Naive thymus-derived CD8-positive, alpha-beta T cell (primary cell): ENCODE results near the gene NUP85. TPM values are rescaled to one million over a fixed set of nuclear protein-coding genes. Genes with fewer than 3 reads are reported as not detected.
"Not testable (repeated sequence)": the region's sequence is repeated elsewhere in the genome, so short reads cannot be mapped to it uniquely, and the experiment has no call there.

Experiments used
- ATAC-seq, 2 donors: fragments of 150-1000 bp; cut with Tn5 transposase in 1 of 2; sonication (Bioruptor Pico), chemical (Tn5 transposase) in 1 of 2; 1 replicate in 1 of 2; 2 replicates in 1 of 2; pipeline ENCODE4 v1.10.0; 2021; ENCODE audit warnings: mild to moderate bottlenecking in 2 of 2, moderate library complexity in 2 of 2
- POLR2A ChIA-PET: fragments of 350-600 bp; sonication (Branson Sonifier 250); formaldehyde crosslinking; loops from one replicate; lab custom pipeline; 2021; ENCODE audit warnings: antibody characterized with exemption; lab: Charles Lee
- DNase-seq, 10 donors: peaks; one replicate each; pipeline versions ENCODE4 v3.0.0 to v3.0.0-alpha.2; 2020 to 2022
- H3K27ac Mint-ChIP-seq, 10 donors: one replicate each; pipeline ENCODE4 v1.8.0; 2020 to 2022; ENCODE audit warnings: mild to moderate bottlenecking in 10 of 10, mixed read lengths in 10 of 10, moderate library complexity in 4 of 10, inconsistent platforms in 1 of 10
- H3K27me3 Mint-ChIP-seq, 5 donors: one replicate each; pipeline ENCODE4 v1.8.0; 2021 to 2022; ENCODE audit warnings: mixed read lengths in 5 of 5
- H3K36me3 Mint-ChIP-seq, 3 donors: one replicate each; pipeline ENCODE4 v1.8.0; 2020 to 2022; ENCODE audit warnings: mixed read lengths in 3 of 3, mild to moderate bottlenecking in 2 of 3, inconsistent platforms in 1 of 3
- H3K4me1 Mint-ChIP-seq, 4 donors: one replicate each; pipeline ENCODE4 v1.8.0; 2021 to 2022; ENCODE audit warnings: mixed read lengths in 4 of 4
- H3K4me3 Mint-ChIP-seq, 10 donors: one replicate each; pipeline ENCODE4 v1.8.0; 2020 to 2022; ENCODE audit warnings: mild to moderate bottlenecking in 10 of 10, mixed read lengths in 10 of 10, moderate library complexity in 6 of 10, inconsistent platforms in 1 of 10
- H3K9me3 Mint-ChIP-seq, 9 donors: one replicate each; pipeline ENCODE4 v1.8.0; 2020 to 2022; ENCODE audit warnings: mixed read lengths in 9 of 9, mild to moderate bottlenecking in 3 of 9, inconsistent platforms in 1 of 9, moderate library complexity in 1 of 9
- polyA plus RNA-seq, 3 donors: library from polyadenylated mRNA; unstranded; fragments of 300-500 nt; fragmentation: Illumina TruSeq; gene quantifications; one replicate each; pipeline ENCODE4 v1.2.3, GENCODE V29; 2021
- total RNA-seq, 8 experiments: library from RNA in 2 of 8; stranded (reverse) in 2 of 8; gene quantifications; one replicate each; pipeline ENCODE4 v1.2.3 and lab custom pipeline; 2021 to 2026

The NUP85 gene
- total and polyA plus RNA-seq, 5 experiments from 2014 or later, result 17.3 to 155 (median 39.4) TPM

DNA sequence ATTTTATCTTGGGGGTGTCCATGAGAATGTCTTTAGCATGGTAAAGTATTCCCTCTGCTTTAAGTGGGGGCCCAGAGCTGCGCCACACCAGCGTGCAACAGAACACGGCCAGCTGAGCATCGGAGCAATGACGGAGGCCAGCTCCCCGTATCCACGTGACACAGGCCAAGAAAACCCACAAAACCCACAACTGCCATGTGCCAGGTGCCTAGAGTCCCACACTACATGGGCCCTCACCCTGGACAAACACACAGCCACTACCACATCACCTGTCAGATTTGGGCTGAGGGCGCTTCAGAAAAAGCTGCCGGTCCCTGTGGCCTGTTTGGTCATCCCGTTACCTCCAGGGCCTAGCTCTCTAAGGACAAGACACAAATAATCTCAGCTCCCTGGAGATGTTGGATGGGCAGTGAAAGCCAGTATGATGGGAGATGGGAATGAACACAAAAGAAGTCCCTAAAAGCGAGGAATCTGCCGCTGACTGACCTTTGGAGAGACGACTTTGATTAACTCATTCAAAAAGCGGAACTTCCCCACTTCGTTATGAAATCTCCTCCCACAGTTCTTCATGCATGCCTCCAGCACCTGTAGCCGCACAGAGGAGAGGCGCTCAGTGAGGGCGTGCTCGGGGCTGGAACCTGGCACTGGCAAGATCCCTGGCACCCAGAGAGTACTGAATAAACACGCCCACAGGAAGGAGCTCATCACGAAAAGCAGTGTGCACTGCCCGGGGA lies 38.8 kb downstream of the NUP85 start:
- Mint-ChIP-seq H3K4me1 (peaks cover 5 to 22% (median 15%) of the 10 kb centered on the region in 4 donors), H3K36me3 (peaks cover 0 to 68% (median 3%) of the 10 kb centered on the region in 3 donors), H3K9me3 (no peaks in the 10 kb centered on the region), H3K4me3 (peak overlapping the region in 2 of 10 donors; percentile 12 to 19), H3K27me3 (no peaks in the 10 kb centered on the region), H3K27ac (peak overlapping the region in 8 of 10 donors; percentile 9 to 81 (median 65))
- POLR2A ChIA-PET, result interaction anchor here (1.0 to 1.5 kb wide), 2 partner anchors 16 to 26 kb away, joined by 3 to 4 read pairs; partner anchors contain the start of gene MIF4GD
- peak in 1 of 2 donors; percentile 16 for ATAC-seq
- DNase-seq, result no peak

DNA sequence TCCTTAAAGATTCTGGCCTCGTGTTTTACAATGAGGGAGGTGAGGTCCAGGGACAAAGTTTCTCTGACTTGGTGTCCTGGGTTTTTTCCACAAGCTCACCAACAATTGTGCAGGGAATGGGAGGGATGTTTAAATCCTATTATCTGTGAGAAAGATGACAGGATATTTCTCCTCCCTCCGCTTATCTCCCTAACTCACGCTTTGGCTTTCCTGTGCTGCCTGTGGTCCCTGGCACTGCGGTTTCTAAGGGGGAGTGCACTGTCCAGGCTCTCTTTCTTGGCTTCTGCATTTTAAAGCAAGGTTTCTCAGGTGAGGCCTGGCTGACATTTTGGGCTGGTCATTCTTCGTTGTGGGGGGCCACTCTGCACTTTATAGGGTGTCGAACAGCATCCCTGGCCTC lies 39.5 kb downstream of the NUP85 start:
- ATAC-seq, result no peak
- H3K4me3 Mint-ChIP-seq, result no peak overlapping the region
- peaks cover 11 to 29% (median 22%) of the 10 kb centered on the region in 4 donors for H3K4me1 Mint-ChIP-seq
- DNase-seq, result no peak
- no peaks in the 10 kb centered on the region for H3K9me3 Mint-ChIP-seq
- POLR2A ChIA-PET, result interaction anchor here (1.0 to 1.5 kb wide), 2 partner anchors 16 to 25 kb away, joined by 3 to 4 read pairs; partner anchors contain the start of gene MIF4GD
- no peaks in the 10 kb centered on the region for H3K27me3 Mint-ChIP-seq
- H3K27ac Mint-ChIP-seq, result no peak overlapping the region
- H3K36me3 Mint-ChIP-seq, result peaks cover 0 to 68% (median 3%) of the 10 kb centered on the region in 3 donors

DNA sequence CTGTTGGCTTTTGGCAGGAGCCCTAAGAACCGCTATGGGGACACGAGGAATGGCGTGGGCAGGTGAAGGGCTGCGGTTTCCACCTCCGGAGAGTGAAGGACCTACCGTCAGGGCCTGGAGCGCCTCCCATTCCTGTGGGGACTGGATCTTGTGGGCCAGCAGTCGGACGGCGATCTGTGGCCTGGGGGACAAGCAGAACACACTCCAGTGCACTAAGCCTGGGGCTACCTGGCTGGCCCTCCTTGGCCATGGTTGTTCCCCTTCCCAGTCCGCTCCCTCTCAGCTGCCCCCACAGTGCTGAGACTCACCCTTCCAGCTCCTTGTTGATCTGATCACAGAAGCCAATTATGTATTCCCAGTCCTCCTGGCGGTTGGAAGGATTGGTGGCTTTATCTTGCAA lies 40.9 kb downstream of the NUP85 start:
- POLR2A ChIA-PET, result no interaction called here
- H3K27me3 Mint-ChIP-seq, result no peaks in the 10 kb centered on the region
- no peak for ATAC-seq
- H3K4me1 Mint-ChIP-seq, result peaks cover 18 to 41% (median 29%) of the 10 kb centered on the region in 4 donors
- no peak overlapping the region for H3K4me3 Mint-ChIP-seq
- peaks cover 0 to 62% (median 3%) of the 10 kb centered on the region in 3 donors for H3K36me3 Mint-ChIP-seq
- no peak for DNase-seq
- peak overlapping the region in 3 of 10 donors; percentile 53 to 58 (median 57) for H3K27ac Mint-ChIP-seq
- no peaks in the 10 kb centered on the region for H3K9me3 Mint-ChIP-seq

DNA sequence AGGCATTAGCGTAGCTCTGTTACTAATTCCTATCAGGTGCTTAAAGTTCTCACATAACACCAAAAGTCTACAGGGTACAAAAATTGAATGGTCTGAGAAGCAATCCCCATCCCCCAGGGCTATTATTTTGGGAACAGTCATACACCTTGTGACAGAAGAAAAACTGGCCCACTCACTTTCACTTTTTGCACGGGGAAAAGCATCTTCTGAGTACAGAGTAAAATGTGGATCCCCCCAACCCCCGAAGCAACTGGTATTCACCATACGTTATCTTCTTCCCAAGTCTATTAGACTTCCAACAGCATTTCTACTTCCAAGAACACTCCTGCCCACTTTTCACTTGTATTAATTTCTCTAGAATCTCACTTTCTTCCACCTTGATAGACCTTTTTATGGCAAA lies 44.1 kb downstream of the NUP85 start:
- no peaks in the 10 kb centered on the region for H3K9me3 Mint-ChIP-seq
- peak overlapping the region in 9 of 10 donors; percentile 30 to 79 (median 63) for H3K4me3 Mint-ChIP-seq
- ATAC-seq (no peak), DNase-seq (no peak)
- H3K36me3 Mint-ChIP-seq, result peaks cover 0 to 35% (median 1%) of the 10 kb centered on the region in 3 donors
- no peaks in the 10 kb centered on the region for H3K27me3 Mint-ChIP-seq
- H3K4me1 Mint-ChIP-seq, result peaks cover 38 to 55% (median 51%) of the 10 kb centered on the region in 4 donors
- POLR2A ChIA-PET, result interaction anchor here (1.4 to 1.9 kb wide), 2 partner anchors 11 to 21 kb away, joined by 4 to 10 read pairs; partner anchors contain the start of gene MIF4GD
- H3K27ac Mint-ChIP-seq, result peak overlapping the region; percentile 70 to 96 (median 92)

DNA sequence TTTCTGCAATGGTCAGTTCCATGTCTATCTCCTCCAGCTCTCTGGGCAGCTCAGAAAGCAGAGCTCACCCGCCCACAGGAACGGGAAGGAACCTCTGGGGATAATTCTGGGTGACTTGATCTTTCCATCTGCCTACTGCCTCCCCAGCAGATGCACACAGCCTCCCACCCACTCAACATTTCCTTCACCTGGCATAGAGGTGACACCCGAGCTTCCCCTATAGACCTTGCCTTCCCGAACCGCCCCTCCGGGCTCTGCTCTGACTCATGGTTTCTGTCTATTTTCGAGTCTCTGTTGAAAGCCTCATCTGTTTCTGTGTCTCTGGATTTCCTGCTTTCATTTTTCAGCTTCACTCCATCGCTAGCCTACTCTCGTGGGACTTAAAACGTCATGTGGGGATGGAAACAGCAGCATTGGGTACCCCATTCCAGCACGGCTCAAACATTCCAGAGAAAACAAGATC lies 44.6 kb downstream of the NUP85 start:
- H3K27me3 Mint-ChIP-seq, result no peaks in the 10 kb centered on the region
- peaks cover 41 to 57% (median 54%) of the 10 kb centered on the region in 4 donors for H3K4me1 Mint-ChIP-seq
- peak overlapping the region; percentile 37 to 79 (median 64) for H3K4me3 Mint-ChIP-seq
- DNase-seq (peak in 3 of 10 donors; percentile 22 to 40 (median 23)), ATAC-seq (peak; percentile 79 to 91)
- H3K36me3 Mint-ChIP-seq, result peaks cover 0 to 31% (median 0%) of the 10 kb centered on the region in 3 donors
- POLR2A ChIA-PET, result interaction anchor here (1.4 to 1.9 kb wide), 2 partner anchors 10 to 21 kb away, joined by 4 to 10 read pairs; partner anchors contain the start of gene MIF4GD
- no peaks in the 10 kb centered on the region for H3K9me3 Mint-ChIP-seq
- H3K27ac Mint-ChIP-seq, result peak overlapping the region; percentile 70 to 96 (median 92)

DNA sequence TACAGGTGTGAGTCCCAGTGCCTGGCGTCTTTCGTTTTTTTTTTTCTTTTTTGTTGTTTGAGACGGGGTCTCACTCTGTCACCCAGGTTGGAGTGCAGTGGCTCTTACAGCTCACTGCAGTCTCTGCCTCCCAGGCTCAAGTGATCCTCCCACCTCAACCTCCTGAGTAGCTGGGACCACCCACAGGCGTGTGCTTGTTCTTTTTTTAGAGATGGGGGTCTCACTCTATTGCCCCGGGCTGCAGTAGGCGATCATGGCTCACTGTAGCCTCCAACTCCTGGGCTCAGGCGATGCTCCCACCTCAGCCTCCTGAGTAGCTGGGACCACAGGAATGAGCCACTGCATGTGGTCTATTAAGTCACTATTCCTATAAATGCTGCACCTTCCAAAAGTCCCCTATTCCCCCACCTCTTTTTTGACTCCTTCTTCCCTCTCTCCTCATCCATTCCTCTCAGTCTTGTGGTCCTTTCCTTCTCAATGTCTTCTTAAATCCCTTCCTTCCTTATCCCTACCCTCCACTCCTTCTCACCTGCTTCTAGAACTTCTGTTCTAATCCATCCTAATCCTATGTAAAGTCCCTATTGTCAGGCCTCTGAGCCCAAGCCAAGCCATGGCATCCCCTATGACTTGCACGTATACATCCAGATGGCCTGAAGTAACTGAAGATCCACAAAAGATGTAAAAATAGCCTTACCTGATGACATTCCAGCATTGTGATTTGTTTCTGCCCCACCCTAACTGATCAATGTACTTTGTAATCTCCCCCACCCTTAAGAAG lies 46.7 kb downstream of the NUP85 start:
- POLR2A ChIA-PET, result interaction anchor here (0.6 to 1.2 kb wide), 2 partner anchors 8 to 16 kb away, joined by 3 to 4 read pairs; no protein-coding TSS in a partner anchor
- DNase-seq, result no peak

DNA sequence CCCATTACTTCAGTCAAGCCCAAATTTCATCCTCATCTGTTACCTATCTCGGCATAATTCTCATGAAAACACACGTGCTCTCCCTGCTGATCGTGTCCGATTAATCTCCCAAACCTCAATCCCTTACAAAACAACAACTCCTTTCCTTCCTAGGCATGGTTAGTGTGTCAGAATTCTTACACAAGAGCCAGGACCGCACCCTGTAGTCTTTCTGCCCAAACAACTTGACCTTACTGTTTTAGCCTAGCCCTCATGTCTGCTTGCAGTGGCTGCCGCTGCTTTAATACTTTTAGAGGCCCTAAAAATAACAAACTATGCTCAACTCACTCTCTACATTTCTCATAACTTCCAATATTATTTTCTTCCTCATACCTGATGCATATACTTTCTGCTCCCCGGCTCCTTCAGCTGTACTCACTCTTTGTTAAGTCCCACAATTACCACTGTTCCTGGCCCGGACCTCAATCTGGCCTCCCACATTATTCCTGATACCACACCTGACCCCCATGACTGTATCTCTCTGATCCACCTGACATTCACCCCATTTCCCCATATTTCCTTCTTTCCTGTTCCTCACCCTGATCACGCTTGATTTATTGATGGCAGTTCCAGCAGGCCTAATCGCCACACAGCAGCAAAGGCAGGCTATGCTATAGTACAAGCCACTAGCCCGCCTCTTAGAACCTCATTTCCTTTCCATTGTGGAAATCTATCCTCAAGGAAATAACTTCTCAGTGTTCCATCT lies 50.6 kb downstream of the NUP85 start:
- Mint-ChIP-seq H3K4me1 (peaks cover 64 to 96% (median 91%) of the 10 kb centered on the region in 4 donors), H3K27ac (peak overlapping the region in 7 of 10 donors; percentile 20 to 78 (median 66))
- H3K27me3 Mint-ChIP-seq, POLR2A ChIA-PET, H3K36me3 Mint-ChIP-seq, ATAC-seq, H3K9me3 Mint-ChIP-seq, DNase-seq, H3K4me3 Mint-ChIP-seq: not testable (repeated sequence)

More for the DNA sequence above, 46.7 kb downstream of the NUP85 start:
- peak overlapping the region in 9 of 10 donors; percentile 22 to 87 (median 53) for H3K27ac Mint-ChIP-seq
- peaks cover 55 to 78% (median 74%) of the 10 kb centered on the region in 4 donors for H3K4me1 Mint-ChIP-seq
- peak overlapping the region in 2 of 10 donors; percentile 20 to 25 for H3K4me3 Mint-ChIP-seq
- H3K36me3 Mint-ChIP-seq, result peaks cover 0 to 12% (median 0%) of the 10 kb centered on the region in 3 donors
- no peaks in the 10 kb centered on the region for H3K9me3 Mint-ChIP-seq
- no peaks in the 10 kb centered on the region for H3K27me3 Mint-ChIP-seq
- ATAC-seq, result no peak

DNA sequence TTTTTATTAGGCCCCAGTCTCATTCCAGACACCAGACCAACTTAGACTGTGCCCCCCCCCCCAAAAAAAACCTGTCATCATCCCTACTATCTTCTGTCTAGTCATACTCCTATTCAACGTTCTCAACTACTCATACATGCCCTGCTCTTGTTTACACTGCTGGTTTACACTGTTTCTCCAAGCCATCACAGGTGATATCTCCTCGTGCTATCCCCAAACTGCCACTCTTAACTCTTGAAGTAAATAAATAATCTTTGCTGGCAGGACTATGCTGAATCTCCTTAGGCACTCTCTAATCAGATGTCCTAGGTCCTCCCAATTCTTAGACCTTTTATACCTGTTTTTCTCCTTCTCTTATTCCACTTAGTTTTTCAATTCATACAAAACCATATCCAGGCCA lies 51.7 kb downstream of the NUP85 start:
- H3K9me3 Mint-ChIP-seq, DNase-seq, ATAC-seq, POLR2A ChIA-PET, H3K36me3 Mint-ChIP-seq, H3K27me3 Mint-ChIP-seq: not testable (repeated sequence)
- Mint-ChIP-seq H3K4me1 (peaks cover 63 to 96% (median 88%) of the 10 kb centered on the region in 4 donors), H3K27ac (peak overlapping the region in 7 of 10 donors; percentile 2 to 72 (median 44)), H3K4me3 (peak overlapping the region in 2 of 10 donors; percentile 22 to 48)

DNA sequence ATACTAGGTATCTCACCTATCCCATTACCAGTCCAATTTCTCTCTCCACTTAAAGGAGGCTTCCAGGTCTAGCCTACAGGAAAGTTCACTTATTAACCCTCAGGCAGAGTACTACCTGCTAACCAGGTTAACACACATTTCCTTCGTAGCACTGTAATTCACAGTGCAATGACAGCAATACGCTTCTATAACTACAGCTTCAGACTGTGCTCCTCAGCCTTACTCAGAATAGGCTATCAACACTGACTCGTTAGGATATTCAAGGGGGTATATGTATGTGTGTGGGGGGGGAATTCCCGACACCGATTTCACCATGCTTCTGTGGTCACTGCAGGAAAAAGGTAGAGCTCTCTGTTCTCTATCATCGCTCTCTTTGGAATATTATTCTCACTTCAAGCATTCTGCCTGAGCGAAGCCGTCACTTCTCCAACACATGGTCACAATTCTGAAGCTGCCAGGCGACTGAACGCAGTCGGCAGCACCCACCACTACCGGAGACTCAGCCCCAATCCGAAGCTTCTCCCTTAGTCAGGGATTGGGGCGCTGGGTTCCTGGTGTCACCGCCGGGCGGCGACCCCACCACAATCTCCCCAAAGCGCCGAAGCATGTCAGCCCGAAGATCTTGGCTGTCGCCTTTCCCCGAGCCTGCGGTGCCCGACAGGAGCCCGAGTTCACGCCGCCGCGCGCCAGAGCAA lies 55.3 kb downstream of the NUP85 start:
- Mint-ChIP-seq H3K4me3 (peak overlapping the region; percentile 91 to 99 (median 97)), H3K36me3 (peaks cover 0 to 40% (median 4%) of the 10 kb centered on the region in 3 donors), H3K27me3 (no peaks in the 10 kb centered on the region), H3K27ac (peak overlapping the region; percentile 100), H3K9me3 (no peaks in the 10 kb centered on the region), H3K4me1 (peaks cover 36 to 73% (median 68%) of the 10 kb centered on the region in 4 donors)
- ATAC-seq, result peak; percentile 36 to 39
- POLR2A ChIA-PET, result interaction anchor here (0.5 to 5.8 kb wide), 25 partner anchors 9 to 1467 kb away, joined by 3 to 128 read pairs (median 4); partner anchors contain the start of genes GRB2, JPT1, MIF4GD and MRPL58
- peak in 3 of 10 donors; percentile 34 to 39 (median 37) for DNase-seq

DNA sequence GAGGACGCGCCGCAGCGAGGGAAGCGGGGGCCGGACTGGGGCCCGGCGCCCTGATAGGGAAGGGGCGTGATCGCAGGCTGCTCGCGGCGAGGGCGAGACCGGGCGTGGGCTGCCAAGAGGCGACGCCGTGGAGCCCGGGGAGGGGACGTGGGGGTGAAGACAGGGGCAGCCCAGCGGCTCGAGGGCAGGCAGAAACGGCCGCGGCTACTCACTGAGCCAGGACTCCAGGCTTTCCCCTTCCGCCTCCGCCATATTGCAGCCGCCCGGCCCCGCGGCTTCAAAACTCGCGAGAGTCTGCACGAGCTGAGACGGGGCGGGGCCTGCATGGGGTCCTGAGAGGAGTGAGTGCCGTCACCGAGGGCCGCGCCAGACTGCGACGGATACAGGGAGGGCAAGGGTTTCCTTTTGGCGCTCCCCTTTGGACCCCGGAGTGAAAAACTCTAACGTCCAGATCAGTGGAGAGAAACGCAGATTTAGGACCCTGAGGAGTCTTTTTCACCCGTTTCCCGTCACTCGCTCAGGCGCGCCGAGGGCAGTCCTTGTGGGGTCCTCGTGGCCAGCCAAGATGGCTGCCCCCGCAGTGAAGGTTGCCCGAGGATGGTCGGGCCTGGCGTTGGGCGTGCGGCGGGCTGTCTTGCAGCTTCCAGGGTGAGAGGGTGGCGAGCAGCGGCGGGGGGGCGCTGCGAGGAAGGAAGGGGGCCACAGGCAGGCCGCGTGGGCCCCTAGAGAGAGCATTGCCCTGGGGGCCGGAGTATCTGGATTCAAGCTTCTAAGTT lies 56.0 kb downstream of the NUP85 start, which contains the start of the genes GGA3 and MRPS7:
GGA3 (minus strand) TSS at position 271 of the 776 bp plus-strand sequence; CDS start at position 252, 19 bp downstream.
MRPS7 (plus strand) TSS at position 544 of the 776 bp plus-strand sequence; CDS start at position 566, 22 bp downstream.
- H3K4me1 Mint-ChIP-seq, result peaks cover 29 to 65% (median 60%) of the 10 kb centered on the region in 4 donors
- POLR2A ChIA-PET, result interaction anchor here (0.6 to 5.8 kb wide), 29 partner anchors 10 to 968 kb away, joined by 3 to 128 read pairs (median 3); partner anchors contain the start of genes GRB2, JPT1, MIF4GD and MRPL58
- peak within 1 kb of the TSS; percentile 91 to 99 (median 97) for H3K4me3 Mint-ChIP-seq
- peaks cover 0 to 47% (median 4%) of the 10 kb centered on the region in 3 donors for H3K36me3 Mint-ChIP-seq
- peak within 1 kb of the TSS; percentile 100 for H3K27ac Mint-ChIP-seq
- no peaks in the 10 kb centered on the region for H3K9me3 Mint-ChIP-seq
- no peaks in the 10 kb centered on the region for H3K27me3 Mint-ChIP-seq
- peak; percentile 91 to 94 for ATAC-seq
- peak; percentile 91 to 100 (median 95) for DNase-seq
